Left ventricle myocardium inferior (tissue), 1 donor: ENCODE results near the gene GBP3. TPM values are rescaled to one million over a fixed set of nuclear protein-coding genes. Genes with fewer than 3 reads are reported as not detected.
A peak's percentile ranks its signal among the peaks of the same experiment; 100 is the strongest.
"Not testable (repeated sequence)": the region's sequence is repeated elsewhere in the genome, so short reads cannot be mapped to it uniquely, and the experiment has no call there.

ENCODE experiments used
- DNase-seq: peaks from one replicate; pipeline ENCODE4 v3.0.0-alpha.2; 2020
- H3K27ac ChIP-seq: fragments of 200-600 bp; replicated peaks from 2 replicates; pipeline ENCODE4 v1.8.0; 2021
- H3K27me3 ChIP-seq: fragments of 200-600 bp; 2 replicates; pipeline ENCODE4 v1.8.0; 2021; ENCODE audit warnings: low read depth
- H3K36me3 ChIP-seq: fragments of 200-600 bp; 2 replicates; pipeline ENCODE4 v1.8.0; 2021
- H3K4me1 ChIP-seq: fragments of 200-600 bp; 2 replicates; pipeline ENCODE4 v1.8.0; 2021
- H3K4me3 ChIP-seq: fragments of 200-600 bp; 2 replicates; pipeline ENCODE4 v1.8.0; 2021; ENCODE audit warnings: mild to moderate bottlenecking, moderate library complexity
- H3K9me3 ChIP-seq: fragments of 200-600 bp; replicated peaks from 2 replicates; pipeline ENCODE4 v1.8.0; 2021
- CTCF ChIP-seq: fragments of 200-600 bp; IDR thresholded peaks from 2 replicates; pipeline ENCODE4 v1.8.0; 2021; ENCODE audit warnings: antibody characterized with exemption, mild to moderate bottlenecking, borderline replicate concordance
- intact Hi-C: fragments of 100-400 bp; cut with micrococcal nuclease; formaldehyde crosslinking; loops from one replicate; pipeline ENCODE4 v1.11.0; 2022
- total RNA-seq: library from RNA; stranded (reverse); fragmentation: NEBNext Ultra II Directional; extraction: Animal tissue kit (Norgen Biotek cat#: 25700); gene quantifications from one replicate; pipeline ENCODE4 v1.2.1, GENCODE V29; 2021
- donor health status: DM: no; HTN: yes; CAD: no; lungs with severe emphysema.

The GBP3 gene
- total RNA-seq, 1 donor from 2014 or later: 7.9 TPM

DNA sequence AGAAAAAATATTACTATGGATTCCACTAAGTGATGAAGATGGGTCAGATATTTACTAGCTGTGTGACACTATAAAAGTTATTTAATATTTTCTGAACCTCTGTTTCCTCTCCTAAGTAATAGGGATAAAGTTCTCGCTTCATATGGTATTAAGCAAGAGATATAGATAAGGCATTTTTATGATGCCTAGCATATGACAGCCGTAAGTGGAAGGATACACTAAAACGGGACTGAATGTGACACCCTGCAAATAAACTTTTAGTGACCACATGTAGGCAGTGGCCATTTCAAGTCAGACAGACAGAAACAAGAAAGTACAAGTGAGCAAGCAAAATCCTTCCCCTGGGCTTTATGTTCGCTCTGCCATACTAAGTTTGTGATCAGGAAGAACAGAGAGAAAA is 14.2 kb downstream of the GBP3 start:
- no peaks in the 10 kb centered on the region for H3K4me1 ChIP-seq
- H3K27me3 ChIP-seq: no peaks in the 10 kb centered on the region
- H3K27ac ChIP-seq: no peak overlapping the region
- no peak for TF ChIP-seq CTCF
- no peaks in the 10 kb centered on the region for H3K9me3 ChIP-seq
- no peak overlapping the region for H3K4me3 ChIP-seq
- intact Hi-C loops: no loop called here
- no peak for DNase-seq
- peaks cover 80% of the 10 kb centered on the region for H3K36me3 ChIP-seq

DNA sequence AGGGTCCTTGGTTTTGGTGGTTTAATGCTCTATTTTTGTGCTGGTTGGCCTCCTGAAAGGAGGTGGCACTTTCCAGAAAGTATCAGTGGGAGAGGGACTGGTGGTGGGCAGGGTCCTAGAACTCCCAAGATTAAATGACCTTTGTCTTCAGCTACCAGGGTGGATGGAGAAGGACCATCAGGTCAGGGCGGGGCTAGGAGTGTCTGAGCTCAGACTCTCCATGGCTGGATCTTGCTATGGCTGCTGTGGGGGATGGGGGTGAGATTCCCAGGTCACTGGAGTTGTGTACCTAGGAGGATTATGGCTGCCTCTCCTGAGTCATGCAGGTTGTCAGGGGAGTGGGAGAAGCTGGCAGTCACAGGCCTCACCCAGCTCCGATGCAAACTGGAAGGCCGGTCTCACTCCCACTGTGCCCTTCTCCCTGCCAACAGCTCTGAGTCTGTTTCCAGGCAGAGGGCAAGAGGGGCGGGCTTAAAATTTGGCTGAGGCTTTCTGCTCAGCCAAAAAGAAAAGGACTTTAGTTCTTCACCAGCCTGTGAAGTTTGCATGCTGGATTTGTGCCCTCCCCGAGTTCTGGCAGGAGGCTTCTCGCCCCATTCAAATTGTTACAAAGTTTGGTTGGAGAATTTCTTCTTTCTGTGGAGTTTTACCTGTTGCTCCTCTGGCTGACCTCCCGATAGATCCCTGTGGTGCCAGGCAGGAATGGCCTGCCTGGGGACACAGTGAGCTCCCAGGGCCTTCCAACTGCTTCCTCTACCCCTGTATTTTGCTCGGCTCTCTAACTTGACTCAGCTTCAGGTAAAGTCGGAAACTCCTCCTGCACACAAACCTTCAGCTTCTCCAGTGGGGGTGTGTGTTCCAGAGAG is 17.1 kb downstream of the GBP3 start:
- intact Hi-C loops: no loop called here
- Histone ChIP-seq H3K27ac (no peak overlapping the region), H3K36me3 (peaks cover 52% of the 10 kb centered on the region), H3K9me3 (no peaks in the 10 kb centered on the region), H3K27me3 (no peaks in the 10 kb centered on the region), H3K4me3 (no peak overlapping the region), H3K4me1 (no peaks in the 10 kb centered on the region)
- TF ChIP-seq CTCF: no peak
- DNase-seq: no peak

DNA sequence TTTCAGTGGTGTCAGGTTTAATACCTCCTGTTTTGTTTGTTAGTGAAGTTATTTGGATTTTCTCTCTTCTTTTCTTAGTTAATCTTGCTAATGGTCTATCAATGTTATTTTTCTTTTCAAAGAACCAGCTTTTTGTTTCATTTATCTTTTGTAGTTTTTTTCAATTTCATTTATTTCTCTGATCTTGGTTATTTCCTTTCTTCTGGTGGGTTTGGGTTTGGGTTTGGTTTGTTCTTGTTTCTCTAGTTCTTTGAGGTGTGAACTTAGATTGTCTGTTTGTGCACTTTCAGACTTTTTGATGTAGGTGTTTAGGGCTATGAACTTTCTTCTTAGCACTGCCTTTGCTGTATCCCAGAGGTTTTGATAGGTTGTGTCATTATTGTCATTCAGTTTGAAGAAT is 20.5 kb downstream of the GBP3 start:
- not testable (repeated sequence) for H3K9me3 ChIP-seq, H3K4me3 ChIP-seq, H3K4me1 ChIP-seq, H3K27ac ChIP-seq, DNase-seq, H3K27me3 ChIP-seq
- intact Hi-C loops: loop anchor here (5.0 kb wide), 1 partner anchor 450 kb away; no protein-coding TSS in a partner anchor
- peaks cover 21% of the 10 kb centered on the region for H3K36me3 ChIP-seq

GRCh38 chr1:89001510-89001909 is 21.2 kb downstream of the GBP3 start:
- Histone ChIP-seq H3K27me3 (no peaks in the 10 kb centered on the region), H3K4me3 (no peak overlapping the region), H3K4me1 (no peaks in the 10 kb centered on the region), H3K27ac (no peak overlapping the region), H3K36me3 (peaks cover 15% of the 10 kb centered on the region), H3K9me3 (no peaks in the 10 kb centered on the region)
- no peak for DNase-seq
- TF ChIP-seq CTCF: no peak
- intact Hi-C loops: loop anchor here (5.0 kb wide), 1 partner anchor 451 kb away; no protein-coding TSS in a partner anchor

DNA sequence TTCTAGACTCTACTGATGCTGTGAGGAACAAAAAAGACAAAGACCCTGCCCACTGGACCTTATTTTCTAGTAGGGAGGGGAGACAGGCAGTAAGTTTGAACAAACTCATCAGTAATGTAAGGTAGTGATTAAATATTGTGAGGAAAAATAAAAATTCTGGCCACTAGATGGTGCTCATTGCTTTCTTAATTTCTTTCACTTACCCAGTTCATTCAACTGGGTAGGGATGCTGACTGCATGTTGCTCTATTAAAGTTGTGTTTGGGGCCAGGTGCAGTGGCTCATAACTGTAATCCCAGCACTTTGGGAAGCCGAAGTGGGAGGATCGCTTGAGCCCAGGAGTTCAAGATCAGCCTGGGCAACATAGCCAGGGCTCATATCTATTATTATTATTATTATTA is 23.9 kb downstream of the GBP3 start:
- Histone ChIP-seq H3K27me3 (no peaks in the 10 kb centered on the region), H3K4me1 (peaks cover 2% of the 10 kb centered on the region), H3K9me3 (no peaks in the 10 kb centered on the region), H3K36me3 (no peaks in the 10 kb centered on the region), H3K27ac (no peak overlapping the region), H3K4me3 (no peak overlapping the region)
- TF ChIP-seq CTCF: peak; percentile 66
- intact Hi-C loops: loop anchor here (5.0 kb wide), 1 partner anchor 359 kb away; no protein-coding TSS in a partner anchor
- DNase-seq: no peak

GRCh38 chr1:88990426-88990825 is 32.2 kb downstream of the GBP3 start:
- TF ChIP-seq CTCF: no peak
- Histone ChIP-seq H3K4me1 (peaks cover 48% of the 10 kb centered on the region), H3K27ac (no peak overlapping the region), H3K27me3 (no peaks in the 10 kb centered on the region), H3K4me3 (no peak overlapping the region), H3K9me3 (no peaks in the 10 kb centered on the region), H3K36me3 (peaks cover 22% of the 10 kb centered on the region)
- no peak for DNase-seq
- intact Hi-C loops: no loop called here
